ENCODE results near the gene PDIK1L.

DNA sequence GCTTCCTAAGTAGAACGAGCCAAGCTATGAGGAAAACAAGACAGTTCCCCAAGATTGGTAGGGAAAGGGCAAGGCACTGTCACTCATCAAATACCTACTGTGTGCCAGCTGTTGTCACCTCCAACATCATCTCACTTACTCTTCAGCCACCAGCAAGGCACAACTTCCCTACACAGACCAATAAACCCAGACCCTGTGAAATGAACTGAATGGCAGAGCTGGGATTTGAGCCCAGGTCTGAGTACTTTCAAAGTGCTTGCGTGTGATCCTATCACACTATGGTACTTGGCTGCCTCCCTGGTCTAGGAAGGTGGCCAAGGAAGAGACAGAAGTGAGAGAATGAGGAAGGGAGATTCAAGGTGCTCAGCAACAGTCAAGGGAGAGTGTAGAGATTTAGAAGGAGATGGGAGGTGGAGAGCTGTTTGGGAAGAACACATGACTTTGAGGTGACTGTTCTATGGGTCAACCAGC, 27.5 kb upstream of the PDIK1L start:
- TF ChIP-seq, protein P1, sequence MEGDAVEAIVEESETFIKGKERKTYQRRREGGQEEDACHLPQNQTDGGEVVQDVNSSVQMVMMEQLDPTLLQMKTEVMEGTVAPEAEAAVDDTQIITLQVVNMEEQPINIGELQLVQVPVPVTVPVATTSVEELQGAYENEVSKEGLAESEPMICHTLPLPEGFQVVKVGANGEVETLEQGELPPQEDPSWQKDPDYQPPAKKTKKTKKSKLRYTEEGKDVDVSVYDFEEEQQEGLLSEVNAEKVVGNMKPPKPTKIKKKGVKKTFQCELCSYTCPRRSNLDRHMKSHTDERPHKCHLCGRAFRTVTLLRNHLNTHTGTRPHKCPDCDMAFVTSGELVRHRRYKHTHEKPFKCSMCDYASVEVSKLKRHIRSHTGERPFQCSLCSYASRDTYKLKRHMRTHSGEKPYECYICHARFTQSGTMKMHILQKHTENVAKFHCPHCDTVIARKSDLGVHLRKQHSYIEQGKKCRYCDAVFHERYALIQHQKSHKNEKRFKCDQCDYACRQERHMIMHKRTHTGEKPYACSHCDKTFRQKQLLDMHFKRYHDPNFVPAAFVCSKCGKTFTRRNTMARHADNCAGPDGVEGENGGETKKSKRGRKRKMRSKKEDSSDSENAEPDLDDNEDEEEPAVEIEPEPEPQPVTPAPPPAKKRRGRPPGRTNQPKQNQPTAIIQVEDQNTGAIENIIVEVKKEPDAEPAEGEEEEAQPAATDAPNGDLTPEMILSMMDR (conservative IDR thresholded peaks at IDR 0.05 in 1 of 2, IDR thresholded peaks at IDR 0.05 in 1 of 2; ENCODE audit: extremely low read depth in 1 of 2, insufficient read depth in 1 of 2, low read depth in 1 of 2, low read length in 2 of 2) = no peak
- TF ChIP-seq EZH2 (IDR thresholded peaks at IDR 0.05; ENCODE audit: borderline replicate concordance, low read length) = no peak
